NOMO-1 treated with dmso at 0.1 percent for 144 hours (cell line): ENCODE data around the gene CDH4.

ENCODE experiments used
- DNase-seq: peaks from one replicate; lab custom pipeline; 2025; ENCODE audit not compliant: unreplicated experiment; lab: John Stamatoyannopoulos, UW

CDH4 gene

DNA sequence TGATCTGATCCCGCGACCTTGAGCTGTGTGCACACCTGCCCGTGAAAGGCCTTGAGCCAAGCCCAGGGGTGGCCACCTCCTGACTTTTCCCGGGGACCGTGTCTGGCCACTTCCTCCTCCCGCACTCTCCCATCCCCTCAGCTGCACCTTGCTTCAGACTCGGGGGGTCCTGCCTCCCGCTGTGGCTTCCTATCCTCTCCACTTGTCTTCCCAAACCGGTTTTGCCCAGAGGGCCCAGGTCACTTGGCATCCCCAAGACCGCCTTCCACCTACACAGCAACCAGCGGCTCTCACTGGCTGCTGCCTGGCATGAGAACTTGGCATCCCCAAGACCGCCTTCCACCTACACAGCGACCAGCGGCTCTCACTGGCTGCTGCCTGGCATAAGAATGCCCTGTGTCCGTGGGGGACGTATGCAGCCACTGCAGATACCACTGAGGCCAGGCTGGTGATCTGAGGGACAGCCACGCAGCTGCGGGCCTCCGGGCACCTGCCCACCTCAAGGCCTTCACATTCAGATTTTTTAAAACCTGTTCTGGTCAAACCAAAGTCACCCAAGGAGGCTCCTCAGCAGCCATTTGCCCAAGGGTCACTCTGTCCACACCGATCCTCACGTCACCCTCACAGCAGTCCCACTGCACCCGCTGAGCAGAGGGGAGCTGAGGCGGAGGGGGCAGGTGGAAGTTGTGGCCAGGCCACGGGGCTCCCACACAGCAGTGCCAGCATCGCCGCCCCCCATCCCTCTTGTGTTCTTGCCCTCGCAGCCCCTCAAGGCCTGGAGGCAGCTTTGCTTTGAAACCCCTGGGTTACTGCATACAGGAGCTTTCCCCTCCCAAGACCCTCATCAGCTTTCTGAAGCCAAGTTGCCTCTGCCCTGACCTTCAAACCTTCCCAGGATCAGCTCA is 568.1 kb downstream of the CDH4 start:
- no peak for DNase-seq

DNA sequence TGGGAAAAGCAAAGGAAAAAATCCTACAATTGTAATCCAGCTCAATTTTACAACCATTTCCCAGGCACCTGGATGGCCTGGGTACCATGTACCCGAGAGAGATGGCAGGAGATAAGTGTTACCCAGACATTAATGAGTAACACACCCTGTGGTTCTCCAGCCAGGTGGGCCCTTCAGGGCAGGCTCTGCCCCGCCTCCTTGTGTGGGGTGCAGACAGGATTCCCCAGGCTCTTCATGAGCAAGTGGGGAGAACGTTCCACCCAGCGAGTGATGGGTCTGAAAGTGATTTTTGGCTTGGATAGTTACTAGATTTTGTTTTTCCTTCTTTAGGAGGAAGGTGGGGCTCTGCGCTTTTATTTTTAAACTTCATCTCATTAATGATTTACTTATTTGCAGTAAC is 569.7 kb downstream of the CDH4 start:
- no peak for DNase-seq

DNA sequence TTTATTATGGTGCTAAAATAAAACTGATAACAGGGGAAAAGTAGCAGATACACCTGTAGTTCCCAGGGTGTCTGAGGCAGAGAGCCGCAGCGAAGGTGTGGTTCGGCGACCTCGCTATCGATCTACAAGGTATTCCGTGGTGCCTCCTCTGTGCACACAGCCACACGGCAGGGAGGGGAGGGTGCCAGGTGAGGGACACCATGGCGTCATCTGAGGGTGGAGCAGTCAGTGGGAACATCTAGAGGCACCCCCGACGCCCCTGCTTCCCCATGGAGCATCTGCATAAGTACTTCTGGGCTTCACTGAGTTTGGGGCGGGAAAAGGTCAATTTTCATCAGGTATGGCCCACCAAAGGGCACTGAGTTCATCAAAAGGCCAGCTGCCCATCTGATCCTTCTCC is 570.3 kb downstream of the CDH4 start:
- no peak for DNase-seq

DNA sequence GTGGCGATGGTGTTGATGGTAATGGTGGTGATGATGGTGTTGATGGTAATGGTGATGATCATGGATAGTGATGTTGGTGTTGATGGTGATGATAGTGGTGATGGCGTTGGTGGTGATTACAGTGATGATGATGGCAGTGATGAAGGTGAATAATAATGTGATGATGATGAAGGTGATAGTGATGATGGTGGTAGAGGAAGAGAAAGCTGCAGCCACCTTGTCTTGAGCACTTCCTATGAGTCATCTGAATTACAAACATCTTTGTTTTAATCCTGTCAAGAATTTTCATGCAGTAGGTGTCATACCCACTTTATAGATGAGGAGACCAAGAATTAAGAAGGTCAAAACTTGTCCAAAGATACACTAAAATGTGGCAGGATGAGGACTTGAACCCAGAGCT is 571.2 kb downstream of the CDH4 start:
- DNase-seq, result no peak

DNA sequence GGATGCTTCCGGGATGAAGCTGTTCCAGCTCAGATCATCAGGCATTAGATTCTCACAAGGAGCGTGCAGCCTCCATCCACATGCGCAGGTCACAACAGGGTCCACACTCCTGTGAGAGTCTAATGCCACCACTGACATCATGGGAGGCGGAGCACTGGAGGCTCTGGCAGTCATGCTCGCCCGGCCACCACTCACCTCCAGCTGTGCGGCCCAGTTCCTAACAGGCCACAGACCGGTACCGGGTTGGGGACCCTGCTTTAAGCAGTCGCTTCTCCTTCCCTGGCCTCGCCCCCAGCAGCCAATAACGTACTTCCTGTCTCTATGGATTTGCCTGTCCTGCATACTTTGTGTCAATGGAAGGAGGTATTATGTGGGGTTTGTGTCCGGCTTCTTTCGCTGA is 576.8 kb downstream of the CDH4 start:
- no peak for DNase-seq

DNA sequence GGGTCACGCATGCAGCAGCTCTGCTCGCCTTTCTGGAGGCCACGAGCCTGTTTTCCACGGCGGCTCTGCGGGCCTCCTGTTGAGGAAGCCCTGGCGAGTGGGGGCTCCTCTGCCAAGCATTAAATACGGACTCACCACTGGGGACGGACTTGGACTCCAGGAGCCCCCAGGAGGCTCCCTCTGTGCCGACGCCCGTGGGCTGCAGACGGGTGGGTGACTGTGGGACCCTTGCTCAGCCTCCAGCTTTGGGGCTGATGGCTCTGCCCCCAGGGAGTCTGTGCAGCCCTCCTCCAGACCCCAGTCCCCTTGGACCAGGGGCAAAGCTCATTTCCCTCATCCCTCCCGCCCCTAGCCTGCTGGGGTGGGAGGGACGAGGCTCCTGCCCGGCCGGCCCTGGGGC is 577.5 kb downstream of the CDH4 start:
- DNase-seq, result no peak

DNA sequence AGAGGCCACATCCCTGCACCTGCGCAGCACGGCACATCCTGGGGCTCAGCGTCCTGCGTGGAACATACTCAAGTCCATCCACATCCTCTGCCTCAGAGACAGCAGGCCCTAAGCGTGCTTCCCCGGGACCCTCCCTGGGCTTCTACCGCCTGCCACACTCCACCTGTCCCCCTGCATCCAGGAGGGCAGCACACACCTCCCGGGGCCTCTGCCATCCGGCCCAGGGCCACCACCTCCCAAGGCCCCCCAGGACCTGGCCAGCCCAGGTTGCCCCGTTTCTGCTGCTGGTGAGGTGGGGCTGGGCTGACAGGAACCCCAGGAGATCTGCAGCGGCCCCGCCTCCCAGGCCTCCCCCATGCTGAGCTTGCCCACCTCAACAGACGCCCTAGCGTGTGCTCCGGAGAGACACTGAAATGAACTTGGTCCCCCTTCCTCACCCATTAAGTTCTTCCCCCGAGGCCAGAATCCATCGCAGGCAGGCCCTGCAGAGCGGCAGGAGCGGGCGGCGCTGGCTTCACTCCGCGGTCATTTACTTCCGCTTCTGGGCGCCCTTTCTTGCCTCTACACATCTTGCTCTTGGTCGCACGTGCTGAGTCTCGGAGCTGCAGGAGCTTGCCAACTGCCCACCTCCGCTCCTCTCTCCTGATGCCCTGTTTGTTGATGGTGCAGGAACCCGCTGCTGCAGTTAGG is 578.3 kb downstream of the CDH4 start:
- no peak for DNase-seq

DNA sequence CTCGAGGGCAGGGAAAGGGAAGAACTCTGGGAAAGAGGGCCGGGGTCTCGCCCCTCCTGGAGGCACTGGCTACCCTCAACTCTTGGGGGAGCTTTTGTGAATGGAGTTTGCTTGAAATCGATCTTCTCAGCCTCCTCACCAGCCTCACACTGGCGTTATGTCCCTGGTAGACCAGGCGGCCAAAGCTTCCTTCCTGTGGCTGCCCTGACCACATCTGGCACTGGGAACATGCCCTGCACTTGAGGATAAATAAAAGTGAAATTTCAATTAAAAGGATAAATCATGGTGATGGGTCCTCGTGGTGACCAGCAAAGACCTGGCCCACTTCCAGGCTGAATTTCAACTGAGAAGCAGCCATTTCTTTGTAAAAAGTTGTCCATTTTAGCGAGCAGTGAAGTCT is 578.9 kb downstream of the CDH4 start:
- no peak for DNase-seq

DNA sequence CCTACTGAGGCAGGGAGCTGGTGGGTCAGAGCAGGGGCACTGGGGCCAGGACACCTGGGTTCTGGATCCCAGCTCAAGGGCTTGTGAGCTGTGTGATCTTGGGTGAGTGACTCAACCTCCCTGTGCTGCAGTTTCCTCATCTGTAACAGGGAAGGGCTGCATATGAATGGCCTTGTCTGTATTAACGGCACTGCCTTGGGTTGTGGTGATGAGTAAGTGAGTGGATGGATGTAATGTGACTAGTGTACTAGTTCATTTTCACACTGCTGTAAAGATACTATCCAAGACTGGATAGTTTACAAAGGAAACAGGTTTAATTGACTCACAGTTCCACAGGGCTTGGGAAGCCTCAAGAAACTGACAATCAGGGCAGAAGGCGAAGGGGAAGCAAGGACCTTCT is 580.1 kb downstream of the CDH4 start:
- no peak for DNase-seq

DNA sequence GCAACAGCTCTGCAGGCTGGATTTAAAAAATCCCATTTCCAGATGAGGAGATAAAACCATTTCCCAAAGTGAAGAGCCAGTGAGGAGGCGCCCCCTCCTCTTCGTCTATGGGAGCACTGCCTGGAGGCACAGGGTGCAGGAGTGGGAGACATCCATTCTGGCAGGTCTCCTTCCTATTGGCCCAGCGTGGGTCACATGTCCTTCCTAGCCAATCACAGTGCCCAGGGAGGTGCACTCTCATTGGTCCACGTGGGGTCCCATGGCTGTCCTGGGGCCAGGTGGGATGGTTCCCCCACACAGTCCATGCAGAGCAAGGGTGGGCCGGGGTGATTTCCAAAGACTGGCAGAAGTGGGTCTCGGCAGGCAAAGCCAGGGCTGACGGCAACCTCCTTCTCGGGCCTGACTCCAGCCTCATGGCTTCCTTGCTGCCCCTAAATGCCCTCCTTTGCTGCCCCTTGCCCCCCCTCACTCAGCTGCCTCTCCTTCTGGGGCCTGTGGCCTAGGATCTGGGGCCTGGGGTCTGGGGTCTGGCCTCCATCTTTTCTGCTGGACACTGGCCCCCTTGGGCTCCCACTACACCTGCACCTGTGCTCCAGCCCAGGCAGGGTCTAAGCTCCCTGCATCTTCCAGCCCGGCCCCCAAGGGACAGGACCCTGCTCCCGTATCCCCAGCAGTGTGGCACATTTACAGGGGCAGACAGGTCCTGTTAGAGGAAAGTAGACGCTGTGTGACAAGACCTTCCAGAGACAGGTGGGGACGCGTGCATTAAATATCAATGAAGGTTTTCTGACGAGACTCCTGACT is 581.9 kb downstream of the CDH4 start:
- no peak for DNase-seq

DNA sequence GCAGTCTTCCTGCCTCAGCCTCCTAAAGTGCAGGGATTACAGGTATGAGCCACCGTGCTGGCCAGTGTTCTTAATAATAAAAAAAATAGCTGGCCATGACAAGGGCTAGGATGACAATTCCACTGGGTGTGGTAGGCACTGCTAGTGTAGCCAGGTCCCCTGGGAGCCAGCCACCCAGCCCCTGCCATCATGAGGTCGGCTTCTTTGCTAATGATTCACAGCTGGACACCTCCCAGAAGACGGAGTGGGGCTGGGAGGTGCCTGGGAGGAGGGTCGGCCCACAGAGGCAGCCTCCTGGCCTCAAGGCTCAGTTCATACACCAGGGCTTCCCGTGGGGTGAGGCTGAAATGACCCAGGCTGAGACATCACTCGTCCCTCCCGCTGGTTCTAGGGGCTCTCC is 583.2 kb downstream of the CDH4 start:
- DNase-seq, result no peak

DNA sequence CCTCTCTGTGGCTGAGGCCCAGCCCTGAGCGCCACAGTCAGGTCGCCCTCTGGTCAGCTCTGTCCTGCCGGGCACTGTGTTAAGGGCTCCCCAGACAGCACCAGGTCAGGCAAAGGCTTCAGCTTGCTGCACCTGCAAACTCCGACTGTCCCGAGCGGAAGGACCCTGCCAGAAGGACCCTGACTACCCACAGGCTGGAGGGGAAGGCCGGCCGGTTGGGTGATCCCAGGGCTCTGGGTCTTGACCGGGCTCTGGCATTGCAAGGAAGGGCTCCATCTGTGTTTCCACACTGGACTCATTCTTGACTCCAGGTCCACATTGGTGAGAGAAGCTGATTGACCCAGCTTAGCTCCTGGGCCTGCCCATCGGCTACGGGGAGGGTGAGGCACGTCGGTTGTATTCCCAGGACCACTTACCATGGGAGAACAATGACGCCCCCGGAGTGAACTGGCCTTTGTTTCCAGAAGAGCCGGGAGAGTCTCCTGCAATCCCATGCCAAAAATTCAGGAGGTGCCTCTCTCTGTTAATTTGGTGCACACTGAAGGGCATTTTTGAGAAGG is 583.8 kb downstream of the CDH4 start:
- no peak for DNase-seq

DNA sequence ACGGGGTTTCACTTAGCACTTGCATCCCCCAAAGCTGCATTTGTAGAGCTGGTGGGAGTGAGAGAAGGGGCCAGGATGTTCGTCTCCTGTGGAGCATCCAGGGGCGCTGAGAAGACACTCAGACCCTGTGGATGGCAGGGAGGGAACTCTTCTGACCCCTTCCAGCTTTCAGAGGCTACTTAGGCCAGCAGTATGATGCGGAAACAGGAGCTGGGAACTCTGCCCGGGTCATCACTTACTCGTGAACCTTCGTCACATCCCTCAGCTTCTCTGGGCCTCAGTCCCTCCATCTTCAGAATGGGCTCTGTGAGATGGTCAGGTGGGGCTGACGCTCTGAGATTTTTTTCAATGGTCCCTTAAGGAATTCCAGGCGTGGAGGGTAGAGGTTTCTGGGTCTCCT is 585.1 kb downstream of the CDH4 start:
- DNase-seq, result no peak

DNA sequence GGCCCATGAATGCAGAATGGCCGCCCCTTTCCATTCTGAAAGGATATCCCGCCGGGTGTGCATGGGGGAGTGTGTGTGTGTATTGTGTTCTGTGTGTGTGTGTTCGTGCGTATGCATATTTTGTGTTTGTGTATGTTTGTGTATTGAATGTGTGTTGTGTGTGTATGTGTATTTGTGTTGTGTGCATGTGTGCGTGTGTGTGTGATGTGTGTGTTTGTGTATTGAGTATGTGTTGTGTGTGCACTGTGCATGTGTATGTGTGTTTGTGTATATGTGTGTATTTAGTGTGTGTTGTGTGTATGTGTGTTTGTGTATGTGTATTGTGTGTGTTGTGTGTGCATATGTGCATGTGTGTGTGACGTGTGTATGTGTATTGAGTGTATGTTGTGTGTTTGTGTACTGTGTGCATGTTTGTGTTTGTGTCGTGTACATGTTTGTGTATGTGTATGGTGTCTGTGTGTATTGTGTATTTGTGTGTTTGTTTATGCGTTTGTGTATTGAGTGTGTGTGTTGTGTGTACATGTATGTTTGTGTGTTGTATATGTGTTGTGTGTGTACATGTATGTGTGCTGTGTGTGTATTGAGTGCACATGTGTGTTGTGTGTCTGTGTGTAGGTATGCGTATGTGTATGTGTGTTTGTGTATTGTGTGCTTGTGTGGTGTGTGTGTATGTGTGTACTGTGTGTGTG is 587.3 kb downstream of the CDH4 start:
- DNase-seq, result no peak

DNA sequence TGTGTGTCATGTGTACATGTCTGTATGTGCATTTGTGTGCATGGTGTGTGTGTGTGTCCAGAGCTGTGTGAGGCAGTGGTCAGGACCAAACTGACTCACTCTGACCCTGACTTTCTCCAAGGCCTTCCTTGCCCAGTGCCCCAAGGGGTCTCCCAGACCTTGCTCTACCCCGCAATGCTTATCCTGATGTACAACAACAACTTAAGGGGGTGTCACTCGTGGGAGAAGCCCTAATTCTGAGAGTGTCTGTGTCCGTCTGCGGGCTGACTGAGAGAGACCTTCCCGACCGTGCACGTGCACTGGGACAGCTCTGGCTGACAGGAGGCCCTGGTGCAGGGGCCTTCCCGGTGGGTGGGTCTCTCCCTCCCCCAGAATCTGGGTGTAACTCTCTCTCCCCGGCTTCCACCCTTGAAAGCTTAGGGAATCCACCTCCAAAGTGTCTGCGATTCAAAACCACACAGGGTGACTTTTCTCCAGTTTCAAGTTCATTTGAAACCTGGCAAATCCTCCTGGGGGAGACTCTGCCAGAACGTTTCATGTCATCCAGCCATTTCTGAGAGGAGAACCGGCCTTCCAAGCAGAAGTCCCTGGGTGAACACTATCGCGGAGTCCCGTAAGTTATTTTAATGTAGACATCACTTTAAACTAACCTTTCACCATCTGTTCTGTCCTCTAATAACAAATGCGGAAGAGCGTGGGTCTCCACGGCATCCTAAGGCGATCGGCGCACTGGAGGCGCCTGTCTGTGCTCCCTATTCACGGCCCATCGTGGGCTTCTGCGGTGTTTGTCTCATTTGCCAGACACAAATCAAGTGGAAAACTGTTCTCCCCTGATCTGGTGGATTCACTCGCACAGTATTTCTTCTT is 588.1 kb downstream of the CDH4 start:
- no peak for DNase-seq

DNA sequence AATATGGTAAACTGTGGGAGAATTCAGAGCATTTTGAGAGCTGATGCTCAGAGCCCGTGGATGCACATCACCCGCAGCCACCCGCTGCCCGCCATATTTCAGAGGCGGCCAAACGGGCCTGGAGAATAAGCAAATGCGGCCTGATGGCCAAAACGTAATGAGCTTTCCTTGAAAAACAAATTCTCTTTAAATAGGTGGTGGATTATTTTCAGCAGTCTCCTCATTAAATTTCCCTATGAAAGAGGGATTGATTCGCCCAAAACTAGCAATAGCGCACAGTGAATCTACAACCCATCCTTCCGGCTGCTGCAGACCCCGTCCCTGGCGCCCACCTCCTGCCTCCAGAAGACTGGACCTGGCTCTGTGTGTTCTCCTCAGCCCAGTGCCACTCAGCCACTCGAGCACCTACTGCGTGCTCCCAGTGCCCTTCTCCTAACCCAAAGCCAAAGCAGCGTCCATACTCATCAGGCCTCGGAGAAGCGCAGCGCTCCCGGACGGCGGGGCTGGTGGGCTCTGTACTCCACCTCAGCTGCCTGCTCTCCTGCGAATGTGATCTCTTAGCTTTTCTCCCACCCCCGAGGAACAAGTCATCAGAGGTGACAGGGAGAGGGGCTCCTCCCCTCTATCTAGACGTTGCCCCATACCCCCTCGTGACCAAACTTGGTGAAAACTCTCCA is 588.9 kb downstream of the CDH4 start:
- no peak for DNase-seq

DNA sequence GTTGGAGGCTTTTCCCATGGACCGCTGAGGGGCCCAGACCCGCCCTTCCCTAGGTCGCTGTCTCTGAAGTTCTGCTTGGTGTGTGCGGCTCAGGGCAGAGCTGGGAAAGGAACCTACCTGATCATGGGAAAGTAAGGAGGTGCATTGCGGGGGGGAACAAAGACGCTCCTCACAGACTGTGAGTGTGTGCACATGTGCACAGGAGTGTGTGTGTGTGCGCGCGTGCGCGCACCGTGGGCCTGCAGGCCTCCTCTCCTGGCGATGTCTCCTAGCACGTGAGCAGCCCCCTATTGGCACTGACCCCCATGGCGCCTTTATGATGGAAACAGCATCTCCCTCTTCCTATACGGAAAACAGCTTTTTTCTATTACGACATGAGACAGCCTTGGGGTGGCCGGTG is 589.5 kb downstream of the CDH4 start:
- DNase-seq, result no peak

DNA sequence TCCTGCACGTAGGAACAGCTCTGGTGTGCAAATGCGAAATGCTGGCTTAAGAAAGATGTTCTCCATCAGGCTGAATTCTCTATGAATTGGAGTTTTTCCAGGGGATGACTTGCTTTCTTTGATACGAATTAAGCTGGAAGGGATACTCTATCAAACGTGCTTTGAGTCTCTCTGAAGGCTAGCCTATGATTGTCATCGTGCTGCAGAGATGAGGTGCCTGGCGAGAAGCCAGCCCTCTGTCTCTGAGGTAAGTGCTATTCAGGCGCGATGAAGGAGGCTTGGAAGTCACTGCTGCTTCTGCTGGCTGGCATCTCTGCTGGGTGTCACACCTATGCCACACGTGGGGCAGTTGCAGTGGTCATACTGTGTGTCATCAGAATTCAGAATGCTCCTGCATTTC is 589.9 kb downstream of the CDH4 start:
- no peak for DNase-seq

DNA sequence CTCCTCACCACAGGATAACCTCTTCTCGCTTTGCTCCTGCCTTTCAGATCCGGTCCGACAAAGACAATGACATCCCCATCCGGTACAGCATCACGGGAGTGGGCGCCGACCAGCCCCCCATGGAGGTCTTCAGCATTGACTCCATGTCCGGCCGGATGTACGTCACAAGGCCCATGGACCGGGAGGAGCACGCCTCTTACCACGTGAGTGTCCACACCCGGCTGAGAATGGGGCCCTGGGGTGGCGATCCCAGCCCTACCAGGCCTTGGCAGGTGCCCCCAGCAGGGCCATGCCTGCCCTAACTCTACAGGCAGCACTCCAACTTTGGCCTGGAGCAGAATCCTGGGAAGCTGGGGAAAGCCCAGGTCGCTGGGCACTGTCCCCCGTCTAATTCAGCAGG is 592.6 kb downstream of the CDH4 start:
- DNase-seq, result no peak
